ENCODE results near the gene SRPK3.

SRPK3 gene

DNA sequence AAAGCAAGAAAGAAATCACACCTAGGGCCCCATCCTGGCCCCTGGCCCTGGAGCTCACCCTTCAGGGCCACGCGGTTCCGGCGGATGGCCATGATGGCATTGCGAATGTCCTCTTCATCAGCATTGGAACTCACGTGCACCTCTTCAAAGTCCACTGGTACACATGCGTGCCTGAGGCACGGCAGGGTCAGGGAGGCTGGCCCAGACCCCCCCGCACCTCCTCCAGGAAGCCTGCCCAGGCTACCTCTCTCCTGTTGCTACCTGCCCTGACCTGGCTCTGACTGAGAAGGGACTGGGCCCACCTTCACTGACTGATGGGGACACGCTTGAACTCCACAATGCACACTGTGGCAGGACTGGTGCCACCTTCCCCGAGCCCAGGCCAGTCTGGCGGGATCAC, 8.8 kb downstream of the SRPK3 start:
- no peak for DNase-seq

DNA sequence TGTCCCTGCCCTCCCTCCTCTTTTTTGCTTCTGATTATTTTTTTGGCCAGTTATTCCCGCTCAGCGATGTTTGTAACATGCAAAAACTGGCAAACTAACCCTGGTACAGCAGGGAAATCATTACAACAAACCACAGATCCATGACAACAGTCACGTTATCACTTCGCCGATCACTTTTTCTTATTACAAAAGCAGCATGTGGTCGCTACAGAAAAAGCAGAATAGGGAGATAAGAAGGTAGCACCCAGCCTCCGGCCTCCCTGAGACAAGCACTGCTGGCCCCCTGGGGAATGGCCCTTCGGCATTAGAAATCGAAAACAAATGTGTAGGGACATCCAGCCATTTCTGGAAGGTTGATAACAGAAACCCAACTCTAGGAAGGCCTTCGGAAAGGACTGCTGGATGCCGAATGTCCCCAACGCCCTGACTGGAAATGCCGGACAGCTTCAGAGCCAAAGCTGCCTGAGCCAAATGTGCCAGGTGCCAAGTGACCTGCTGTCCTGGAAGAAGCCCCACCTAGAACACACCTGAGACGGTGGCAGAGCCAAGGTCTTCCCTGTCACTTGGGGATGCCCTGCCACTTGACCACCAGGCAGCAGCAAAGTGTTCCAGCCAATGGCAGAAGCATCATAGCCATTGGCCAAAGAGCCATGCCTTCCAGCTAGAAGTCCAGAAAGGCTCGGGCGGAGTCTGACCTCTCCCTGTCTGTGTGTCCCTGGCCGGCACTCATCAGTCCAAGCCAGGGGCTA, 10.4 kb downstream of the SRPK3 start:
- no peak for DNase-seq

DNA sequence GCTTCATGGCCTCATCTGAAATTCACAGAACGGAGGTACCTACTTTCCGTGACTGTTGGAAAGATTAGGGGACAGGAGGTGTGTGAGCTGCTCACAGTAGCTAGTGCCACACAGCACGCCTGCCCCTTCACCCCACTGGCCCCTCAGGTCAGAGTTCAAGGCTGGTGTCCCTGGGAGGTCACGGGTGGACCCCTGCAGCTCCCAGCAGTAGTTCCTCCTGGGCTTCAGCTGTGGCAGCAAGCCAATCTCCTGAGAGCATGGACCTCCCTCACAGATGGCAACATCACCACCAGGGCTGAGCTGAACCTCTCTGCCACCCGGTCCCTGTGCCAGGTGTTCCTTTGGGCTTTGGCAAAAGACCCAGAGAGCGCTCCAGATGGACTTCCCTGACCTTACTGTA, 11.5 kb downstream of the SRPK3 start:
- no peak for DNase-seq

DNA sequence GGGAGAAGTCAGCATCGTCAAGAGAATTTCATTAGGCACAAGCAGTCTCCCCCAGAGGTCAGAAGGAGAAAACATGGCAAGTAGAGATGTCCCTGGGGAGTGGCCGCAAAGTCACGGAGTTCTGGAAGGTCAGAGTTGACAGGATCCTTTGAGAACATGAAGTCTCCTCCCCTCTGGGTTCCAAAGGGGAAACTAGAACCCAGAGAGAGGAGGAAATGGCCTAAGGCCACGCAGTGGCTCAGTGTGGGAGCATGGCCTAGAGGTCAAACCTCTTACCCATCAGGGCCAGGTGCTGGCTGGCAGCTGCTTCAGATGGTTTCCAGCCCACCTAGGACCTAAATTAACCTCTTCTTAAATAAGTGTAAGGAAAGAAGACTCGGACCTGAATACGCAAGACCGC, 12.4 kb downstream of the SRPK3 start:
- no peak for DNase-seq

DNA sequence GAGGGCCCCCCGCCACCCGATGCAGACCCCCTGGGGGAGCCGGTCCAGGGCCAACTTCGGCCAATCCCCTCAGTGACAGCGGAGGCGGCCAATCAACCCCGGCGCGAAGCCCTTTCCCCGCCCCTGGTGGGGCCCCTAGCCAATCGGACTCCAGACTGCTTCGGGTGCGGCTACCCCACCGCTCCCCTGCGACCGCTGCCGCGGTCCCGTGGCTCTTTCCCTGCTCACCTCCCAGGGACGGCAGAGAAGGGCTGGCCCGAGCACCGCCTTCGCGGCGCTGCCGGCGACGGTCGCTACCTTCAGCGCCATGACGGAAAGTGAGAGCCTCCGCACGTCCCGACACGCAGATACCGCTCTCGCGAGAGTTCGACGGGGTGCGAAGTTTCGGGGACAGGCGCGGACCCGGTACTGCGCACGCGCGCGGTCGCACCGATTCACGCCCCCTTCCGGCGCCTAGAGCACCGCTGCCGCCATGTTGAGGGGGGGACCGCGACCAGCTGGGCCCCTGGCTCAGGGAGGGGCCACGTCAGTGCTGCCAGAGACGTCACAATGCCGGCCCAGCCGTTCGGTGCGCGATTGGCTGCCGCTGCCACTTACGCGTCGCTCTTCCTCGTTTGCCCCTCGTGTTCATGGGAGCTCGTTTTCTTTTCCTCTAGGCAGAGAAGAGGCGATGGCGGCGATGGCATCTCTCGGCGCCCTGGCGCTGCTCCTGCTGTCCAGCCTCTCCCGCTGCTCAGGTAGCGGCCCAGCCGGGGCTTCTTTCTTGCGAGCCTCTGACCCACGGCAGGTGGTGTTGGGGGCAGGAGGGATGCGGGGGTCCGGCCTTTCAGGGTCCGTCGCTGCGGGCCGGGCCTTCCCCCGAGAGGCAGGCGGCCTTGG, 13.4 kb downstream of the SRPK3 start, which contains the start of the genes IDH3G and SSR4:
TSS of gene IDH3G (minus strand) at position 358 of the 879 bp plus-strand sequence. CDS start at position 309, 49 bp downstream.
TSS of gene SSR4 (plus strand) at position 651 of the 879 bp plus-strand sequence. CDS start at position 671, 20 bp downstream.
- DNase-seq, result peak; percentile 88

DNA sequence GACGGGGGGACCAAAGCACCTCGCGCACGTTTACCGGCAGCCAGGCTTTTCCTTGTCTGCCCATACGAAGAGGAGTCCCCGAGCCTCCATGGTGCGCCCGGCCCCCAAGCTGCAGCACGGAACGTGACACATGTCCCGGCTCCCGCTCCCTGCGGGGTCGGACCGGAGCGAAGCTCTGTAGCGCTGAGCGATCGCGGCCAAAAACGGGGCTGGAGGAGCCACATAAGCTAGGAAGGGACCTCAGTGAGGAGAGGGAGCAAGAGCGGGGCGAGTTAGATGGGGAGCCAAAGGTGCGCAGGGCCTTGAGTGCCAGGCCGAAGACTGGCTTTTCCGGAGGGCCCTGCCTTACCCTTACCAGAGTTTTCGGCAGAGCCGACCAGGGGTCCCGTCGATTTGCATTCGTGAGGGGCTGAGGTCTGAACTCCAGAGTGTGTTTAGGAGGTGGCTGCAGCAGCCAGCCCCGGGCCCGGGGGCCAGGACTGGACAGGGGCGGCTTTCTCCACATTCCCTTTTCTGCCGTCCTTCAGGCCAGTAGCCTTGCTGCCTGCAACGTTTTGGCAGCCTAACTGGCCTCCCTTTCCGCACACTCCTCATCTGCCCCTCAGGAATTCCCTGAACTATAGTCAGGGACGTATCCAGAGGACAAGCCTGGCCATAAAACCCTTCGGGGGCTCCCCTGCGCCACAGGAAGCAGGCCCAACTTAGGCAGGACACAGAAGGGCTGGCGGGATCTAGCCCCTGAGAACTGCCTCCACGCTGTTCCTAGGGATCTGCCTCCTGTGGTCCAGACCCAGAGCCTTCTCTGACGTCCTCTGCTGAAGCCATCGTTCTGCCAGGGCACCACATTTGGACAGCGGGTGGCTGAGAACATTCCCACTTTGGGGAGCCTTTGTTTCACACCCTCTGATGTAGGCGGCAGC, 14.3 kb downstream of the SRPK3 start:
- no peak for DNase-seq

DNA sequence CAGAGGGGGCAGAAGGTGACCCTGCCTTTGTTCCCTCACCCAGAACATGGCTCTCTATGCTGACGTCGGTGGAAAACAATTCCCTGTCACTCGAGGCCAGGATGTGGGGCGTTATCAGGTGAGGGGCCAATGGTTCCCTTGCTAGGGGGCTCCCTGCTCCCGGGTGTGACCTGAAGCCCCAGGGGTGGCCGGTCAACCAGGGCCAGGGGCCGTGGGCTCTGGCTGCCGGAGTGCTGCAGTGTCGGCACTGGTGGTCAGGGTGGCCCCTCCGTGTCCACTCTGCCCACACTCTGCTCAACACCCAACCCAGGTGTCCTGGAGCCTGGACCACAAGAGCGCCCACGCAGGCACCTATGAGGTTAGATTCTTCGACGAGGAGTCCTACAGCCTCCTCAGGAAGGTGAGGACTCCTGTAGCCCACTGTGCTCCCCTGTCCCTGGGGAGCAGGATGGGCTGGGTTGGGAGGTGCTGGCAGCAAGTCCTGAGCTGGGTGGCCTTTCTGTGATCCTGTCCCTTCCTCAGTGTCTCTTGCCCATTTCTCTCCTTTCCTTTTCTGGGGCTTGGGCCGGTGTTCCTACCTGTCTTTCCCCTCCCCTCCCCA, 16.7 kb downstream of the SRPK3 start:
- DNase-seq, result no peak

DNA sequence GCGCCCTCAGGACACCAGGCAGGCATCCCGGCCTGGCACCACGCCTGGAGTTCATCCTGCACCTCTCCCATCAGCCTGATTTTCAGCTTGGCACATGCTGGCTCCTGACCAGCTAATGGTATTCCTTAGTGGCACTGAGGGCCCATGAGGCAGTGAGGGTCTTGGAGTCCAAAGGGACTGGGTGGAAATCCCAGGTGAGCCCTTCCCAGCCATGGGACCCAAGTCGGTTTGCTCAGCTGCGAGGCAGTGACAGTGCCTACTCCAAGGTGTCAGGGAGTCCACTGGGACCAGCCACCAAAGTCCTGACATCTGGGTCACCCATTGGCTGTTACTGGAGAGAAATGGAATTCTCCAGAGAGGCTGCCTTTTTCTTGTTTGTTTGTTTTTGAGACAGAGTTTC, 18.5 kb downstream of the SRPK3 start:
- DNase-seq, result no peak

DNA sequence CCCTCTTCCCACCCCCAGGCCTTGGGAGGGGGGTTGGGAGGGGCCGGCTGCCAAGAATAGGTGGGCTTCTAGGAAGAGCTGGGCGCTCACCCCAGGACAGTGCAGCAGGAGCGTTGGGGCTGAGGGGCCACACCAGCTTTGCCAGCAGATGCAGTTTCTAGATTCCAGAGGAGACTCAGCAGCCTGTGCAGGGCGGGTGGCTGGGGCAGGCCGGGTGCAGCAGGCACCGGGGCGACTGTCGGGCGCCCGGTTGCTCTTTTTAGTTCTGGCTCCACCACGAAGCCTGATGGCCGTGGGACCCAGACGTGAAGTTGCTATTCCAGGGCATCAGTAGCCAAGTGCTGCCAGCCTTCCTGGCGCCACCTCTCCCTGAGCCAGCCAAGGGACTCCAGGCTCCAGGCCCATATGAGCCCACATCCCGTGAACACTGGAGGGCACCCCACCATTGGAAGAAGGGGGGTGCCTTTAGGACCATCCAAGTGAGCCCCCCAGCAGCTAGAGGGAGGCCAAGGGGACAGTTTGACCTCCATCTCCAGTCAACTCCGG, 19.4 kb downstream of the SRPK3 start:
- DNase-seq, result no peak

DNA sequence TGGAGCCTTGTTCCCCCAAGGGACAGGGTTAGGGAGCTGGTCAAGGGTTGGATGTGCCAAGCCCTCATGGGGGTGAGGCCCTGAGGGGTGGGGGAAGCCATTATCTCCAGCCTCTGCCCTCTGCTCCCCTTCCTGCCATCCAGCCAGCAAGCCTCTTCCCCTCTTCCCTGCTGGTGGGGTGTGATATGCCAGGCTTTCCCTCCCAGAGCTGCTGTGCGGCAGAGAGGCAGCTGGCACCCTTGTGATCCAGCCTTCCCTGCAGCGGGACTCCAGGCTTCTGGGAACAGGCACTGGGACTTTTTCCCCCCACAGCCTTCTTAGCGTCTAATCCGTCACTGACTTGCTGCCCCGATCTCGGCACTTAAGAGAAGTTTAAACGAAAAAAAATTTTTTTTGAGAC, 19.9 kb downstream of the SRPK3 start:
- DNase-seq, result no peak

DNA sequence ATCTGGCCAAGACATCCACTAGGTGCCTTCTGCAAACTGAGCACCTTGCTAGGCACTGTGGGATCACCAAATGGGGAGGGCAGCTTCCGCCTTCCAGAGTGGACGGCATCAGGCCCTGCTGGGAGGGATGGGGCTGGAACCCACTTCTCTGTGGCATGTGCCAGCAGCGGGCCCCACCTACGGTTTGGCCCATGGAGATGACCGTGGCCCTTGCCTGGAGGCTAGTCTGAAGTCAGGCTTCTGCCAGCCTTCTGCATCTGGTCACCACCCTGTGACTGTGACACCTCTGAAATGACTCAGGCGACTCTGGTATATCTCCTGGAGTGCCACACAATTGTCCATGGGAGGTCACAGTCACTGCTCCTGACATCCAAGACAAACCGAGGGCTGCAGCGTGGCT, 20.8 kb downstream of the SRPK3 start:
- DNase-seq, result no peak

DNA sequence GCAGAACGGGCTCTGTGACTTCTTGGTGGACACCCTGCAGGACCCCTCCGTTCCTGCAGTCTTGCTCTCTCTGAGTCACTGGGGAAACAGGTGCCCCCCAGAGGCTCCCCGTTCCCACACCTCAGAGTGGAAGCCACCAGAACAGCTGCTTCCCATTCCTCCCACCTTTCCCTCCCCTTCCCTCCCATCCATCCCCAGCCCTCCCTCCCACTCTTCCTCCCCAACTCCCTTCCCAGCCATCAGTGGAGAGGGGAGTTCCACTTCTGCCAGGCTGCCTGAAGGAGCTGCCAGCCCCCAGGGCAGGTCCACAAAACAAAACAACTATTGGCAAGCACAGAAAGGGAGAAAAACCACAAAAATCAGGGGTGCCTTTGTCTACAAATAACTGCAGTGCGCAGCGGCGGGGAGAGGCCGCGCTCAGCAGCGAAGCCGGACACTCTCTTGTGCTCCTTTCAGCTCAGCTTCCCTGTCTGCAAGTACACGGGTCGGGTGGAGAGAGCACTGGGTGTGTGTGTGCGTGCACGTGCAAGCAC, 21.7 kb downstream of the SRPK3 start:
- no peak for DNase-seq

DNA sequence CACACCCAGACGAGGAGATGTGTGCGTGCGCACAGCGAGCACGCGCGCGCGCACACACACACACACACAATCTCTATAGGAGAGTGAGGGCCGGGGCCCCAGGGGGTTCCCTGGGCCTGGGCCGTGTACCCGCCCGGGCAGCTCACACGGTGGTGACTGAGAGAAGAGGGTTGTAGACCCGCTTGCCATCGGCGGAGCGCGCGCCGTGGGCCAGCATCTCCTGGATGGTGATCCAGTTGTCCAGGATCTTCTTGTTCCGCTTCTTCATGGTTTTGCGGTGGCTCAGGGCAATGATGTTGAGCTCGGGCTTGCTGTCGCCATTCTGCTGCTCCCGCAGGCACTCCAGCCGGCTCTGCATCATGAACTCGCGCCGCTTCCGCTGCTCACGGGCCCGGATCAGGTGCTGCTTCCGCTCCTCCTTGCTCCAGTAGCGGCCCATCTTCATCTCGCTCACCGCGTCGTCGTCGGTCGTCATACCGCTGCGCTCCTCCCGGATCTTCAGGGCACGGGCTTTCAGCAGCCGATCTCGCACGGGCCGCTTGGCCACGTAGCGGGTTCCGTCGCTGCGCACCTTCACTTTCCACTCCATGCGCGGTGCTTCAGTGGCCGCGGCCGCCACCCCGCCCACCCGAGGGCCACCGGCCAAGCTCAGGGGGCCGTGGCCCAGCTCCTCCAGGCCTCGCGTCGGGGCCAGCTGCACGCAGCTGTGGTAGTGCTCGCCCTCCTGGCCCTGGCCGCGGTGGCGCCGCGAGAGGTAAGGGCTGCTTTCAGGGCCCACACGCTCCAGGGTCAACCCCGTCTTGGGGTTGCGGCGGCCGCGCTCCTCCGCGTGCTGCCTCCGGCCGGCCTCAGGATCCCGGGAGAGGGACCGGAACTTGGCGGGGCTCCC, 22.6 kb downstream of the SRPK3 start:
- DNase-seq, result no peak

DNA sequence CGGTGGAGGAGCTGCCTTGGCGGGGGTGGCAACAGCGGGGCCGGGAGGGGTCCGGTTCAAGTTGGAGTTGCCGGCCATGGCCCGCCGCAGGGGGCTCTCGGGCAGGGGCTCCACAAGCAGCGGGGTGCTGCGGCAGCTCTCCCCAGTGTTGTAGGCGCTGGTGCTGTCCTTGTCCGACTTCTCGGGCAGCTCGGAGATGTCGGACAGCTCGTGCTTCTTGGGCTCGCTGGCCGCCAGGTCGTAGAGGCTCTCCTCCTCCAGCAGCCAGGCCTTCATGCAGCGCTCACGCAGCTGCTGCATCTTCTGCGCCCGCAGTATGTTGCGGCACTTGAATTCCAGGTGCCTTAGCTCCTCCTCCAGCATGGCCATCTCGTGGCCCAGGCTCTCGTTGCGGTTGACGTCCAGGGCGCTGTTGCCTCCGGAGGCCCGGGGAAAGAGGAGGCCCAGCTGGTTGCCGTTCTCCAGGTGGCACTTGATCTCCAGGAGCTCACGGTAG, 23.3 kb downstream of the SRPK3 start:
- DNase-seq, result no peak

DNA sequence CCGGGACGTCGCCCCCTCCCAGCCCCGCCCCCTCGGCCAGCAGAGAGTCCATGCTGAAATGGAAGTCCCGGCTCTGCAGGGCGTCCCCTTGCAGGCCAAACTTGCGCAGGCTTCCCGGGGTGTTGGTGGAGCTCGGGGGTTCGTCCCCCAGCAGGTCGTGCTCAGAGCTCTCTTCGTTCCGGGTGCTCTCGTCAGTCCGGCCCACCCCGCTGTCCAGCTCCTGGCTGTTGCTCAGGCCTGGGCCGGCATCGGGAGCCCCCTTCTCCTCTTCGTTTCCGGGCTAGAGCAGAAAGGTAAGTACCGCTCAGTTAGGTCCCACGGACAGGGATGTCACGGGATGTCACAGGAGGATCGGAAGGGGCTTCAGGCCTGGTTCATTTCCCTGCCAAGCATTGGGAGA, 23.8 kb downstream of the SRPK3 start:
- DNase-seq, result no peak

DNA sequence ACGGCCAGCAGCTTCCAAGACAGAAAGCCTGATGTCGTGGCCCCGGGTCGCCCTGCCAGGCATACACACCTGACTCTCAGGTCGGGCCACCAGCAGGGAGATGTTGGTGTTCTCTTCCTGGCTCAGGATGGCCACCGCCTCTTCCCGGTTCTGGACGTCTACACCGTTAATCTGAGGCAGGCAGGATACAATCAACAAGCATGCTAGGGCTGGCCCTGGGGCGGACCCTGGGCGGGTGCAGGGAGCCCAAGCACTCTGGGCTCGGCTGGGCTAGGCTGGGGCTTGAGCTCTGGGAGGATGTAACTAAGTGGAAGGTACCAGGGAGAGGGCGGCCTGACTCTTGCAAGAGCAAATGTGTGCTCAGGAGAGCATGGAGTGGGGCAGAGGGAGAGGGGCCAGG, 24.6 kb downstream of the SRPK3 start:
- no peak for DNase-seq

DNA sequence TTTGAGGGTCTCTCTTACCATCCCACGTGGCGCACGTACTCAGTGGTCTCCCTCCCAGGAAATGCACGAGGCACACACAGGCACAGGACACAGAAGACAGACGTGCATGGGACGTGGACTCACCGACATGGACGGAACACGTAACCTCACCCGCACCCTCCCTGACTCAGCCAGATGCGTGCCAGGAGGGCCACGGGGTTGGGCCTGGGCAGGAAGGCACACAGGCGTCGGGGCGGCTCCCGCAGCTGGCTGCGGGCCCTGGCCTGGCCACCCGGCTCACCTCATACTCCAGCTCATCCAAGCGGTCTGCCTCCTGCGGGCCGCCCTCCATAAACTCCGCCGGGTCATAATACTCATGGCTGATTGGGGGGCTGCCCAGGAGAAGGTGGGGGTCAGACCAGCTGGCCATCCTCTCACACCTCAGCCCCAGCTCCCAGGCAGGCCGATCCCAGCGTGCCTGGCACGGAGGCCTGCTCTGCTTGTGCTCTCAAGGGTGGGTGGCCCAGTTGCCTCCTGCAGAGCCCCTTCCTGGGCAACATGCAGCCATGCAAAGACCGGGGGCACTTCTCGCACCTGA, 26.2 kb downstream of the SRPK3 start:
- no peak for DNase-seq

DNA sequence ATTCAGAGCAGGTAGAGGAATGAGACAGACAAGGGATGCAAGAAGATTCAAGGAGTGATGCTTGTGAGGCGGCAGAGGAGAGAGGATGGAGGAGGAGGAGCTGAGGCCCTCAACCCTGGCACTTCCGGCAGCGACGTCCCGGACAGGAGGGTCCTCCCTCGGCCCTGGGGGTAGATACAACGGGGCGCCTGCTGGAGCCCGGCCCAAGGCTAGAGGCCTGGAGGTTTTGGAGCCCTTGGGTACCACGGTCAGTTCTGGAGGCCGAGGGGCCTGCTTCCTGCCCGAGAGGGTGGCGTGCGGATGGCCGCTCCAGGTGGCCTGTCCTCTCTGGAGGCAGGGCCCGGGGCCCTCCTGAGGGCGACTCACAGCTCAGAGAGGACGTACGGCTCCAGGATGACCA, 27.1 kb downstream of the SRPK3 start:
- no peak for DNase-seq

DNA sequence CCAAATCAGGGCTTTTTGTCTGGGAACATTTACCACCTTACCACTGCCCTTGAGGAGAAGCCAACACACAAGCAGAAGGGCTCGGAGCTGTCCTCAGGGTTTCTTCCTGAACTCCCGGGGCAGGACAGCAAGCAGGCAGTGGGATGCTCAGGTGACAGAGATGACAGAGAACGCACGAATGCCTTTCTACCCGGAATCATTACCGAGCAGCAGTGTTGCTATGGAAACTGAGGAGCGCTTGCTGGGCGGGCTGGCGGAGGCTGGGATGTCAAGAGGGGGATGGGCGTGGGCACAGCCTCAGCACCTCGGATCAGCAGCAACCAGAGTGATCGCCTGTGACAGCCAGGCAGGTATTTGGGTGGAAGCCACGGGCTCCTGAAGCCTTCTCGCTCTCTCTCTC, 31.4 kb downstream of the SRPK3 start:
- DNase-seq, result no peak

DNA sequence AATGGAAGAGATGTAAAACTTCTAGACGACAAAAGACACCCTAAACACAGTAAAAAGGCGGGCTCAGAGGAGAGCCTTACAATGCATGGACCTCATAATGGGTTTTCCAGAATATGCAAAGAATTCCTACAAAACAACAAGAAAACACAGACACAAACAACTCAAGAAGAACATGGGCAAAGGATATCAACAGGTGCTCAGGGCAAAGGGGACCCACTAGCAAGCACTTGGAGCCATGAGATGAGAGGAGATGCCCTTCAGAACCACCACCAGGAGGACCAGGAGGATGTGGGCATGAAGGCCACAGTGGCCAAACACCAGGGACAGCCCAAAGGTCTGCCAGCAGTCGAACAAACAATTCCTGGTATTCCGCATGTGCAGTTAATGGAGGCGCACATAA, 32.3 kb downstream of the SRPK3 start:
- DNase-seq, result no peak
